Smooth muscle cell (in vitro differentiated cells): Measurements from ENCODE around the gene TUBA1B. TPM values are rescaled to one million over a fixed set of nuclear protein-coding genes. Genes with fewer than 3 reads are reported as not detected.

Source experiments
- DNase-seq: peaks from one replicate; lab custom pipeline; 2025; ENCODE audit not compliant: unreplicated experiment; lab: John Stamatoyannopoulos, UW
- H2AFZ ChIP-seq: fragments of 200-600 bp; sonication (generic); 2 replicates; pipeline ENCODE4 v1.6.0; 2016; ENCODE audit warnings: antibody characterized with exemption, low read depth, mild to moderate bottlenecking
- H3F3A ChIP-seq: fragments of 200-600 bp; sonication (generic); 2 replicates; pipeline ENCODE4 v1.6.0; 2017; ENCODE audit warnings: antibody characterized with exemption, low read depth
- H3K27ac ChIP-seq: fragments of 200-600 bp; sonication (generic); 2 replicates; pipeline ENCODE4 v1.5.1; 2016; ENCODE audit warnings: low read depth, mild to moderate bottlenecking
- H3K27me3 ChIP-seq: fragments of 200-600 bp; sonication (generic); 2 replicates; pipeline ENCODE4 v1.6.1; 2016; ENCODE audit warnings: low read depth, mild to moderate bottlenecking
- H3K36me3 ChIP-seq: fragments of 200-600 bp; sonication (generic); 2 replicates; pipeline ENCODE4 v1.5.1; 2016; ENCODE audit warnings: low read depth
- H3K4me1 ChIP-seq: fragments of 200-600 bp; sonication (generic); 2 replicates; pipeline ENCODE4 v1.5.1; 2016; ENCODE audit warnings: low read depth
- H3K4me2 ChIP-seq: fragments of 200-600 bp; sonication (generic); 2 replicates; pipeline ENCODE4 v1.6.0; 2016; ENCODE audit warnings: mild to moderate bottlenecking
- H3K4me3 ChIP-seq: fragments of 200-600 bp; sonication (generic); 2 replicates; pipeline ENCODE4 v1.5.1; 2016; ENCODE audit warnings: mild to moderate bottlenecking
- H3K79me2 ChIP-seq: fragments of 200-600 bp; sonication (generic); 2 replicates; pipeline ENCODE4 v1.6.0; 2016; ENCODE audit warnings: low read depth, mild to moderate bottlenecking
- H3K9ac ChIP-seq: fragments of 200-600 bp; sonication (generic); 2 replicates; pipeline ENCODE4 v1.6.0; 2016; ENCODE audit warnings: low read depth
- H3K9me3 ChIP-seq: fragments of 200-600 bp; sonication (generic); replicated peaks from 2 replicates; pipeline ENCODE4 v1.5.1; 2016; ENCODE audit warnings: low read depth
- H4K20me1 ChIP-seq: fragments of 200-600 bp; sonication (generic); 2 replicates; pipeline ENCODE4 v1.6.0; 2016; ENCODE audit warnings: low read depth
- CTCF ChIP-seq: fragments of 200-600 bp; sonication (generic); IDR thresholded peaks from 2 replicates; pipeline ENCODE4 v1.5.1; 2017; ENCODE audit warnings: borderline replicate concordance, mild to moderate bottlenecking, antibody characterized with exemption; ENCODE audit not compliant: insufficient read depth, poor library complexity, severe bottlenecking
- WGBS: methylation state at CpG from one replicate; pipeline ENCODE4 v1.1.7; 2016; ENCODE audit warnings: low lambda C conversion rate; 5-methylcytosine and 5-hydroxymethylcytosine counted together
- polyA plus RNA-seq: library from polyadenylated mRNA; unstranded; fragments of >200 nt; fragmentation: Nextera tagmentation; extraction: Ambion mirVana; gene quantifications from 2 replicates; pipeline ENCODE4 v1.2.1, GENCODE V29; 2016
- total RNA-seq: library from RNA; depleted of rRNA; stranded (reverse); fragments of >200 nt; gene quantifications from 2 replicates; pipeline ENCODE4 v1.2.3, GENCODE V29; 2014

Gene TUBA1B
- total and polyA plus RNA-seq, 2 experiments from 2014 or later, result 1,405 to 1,427 TPM

DNA sequence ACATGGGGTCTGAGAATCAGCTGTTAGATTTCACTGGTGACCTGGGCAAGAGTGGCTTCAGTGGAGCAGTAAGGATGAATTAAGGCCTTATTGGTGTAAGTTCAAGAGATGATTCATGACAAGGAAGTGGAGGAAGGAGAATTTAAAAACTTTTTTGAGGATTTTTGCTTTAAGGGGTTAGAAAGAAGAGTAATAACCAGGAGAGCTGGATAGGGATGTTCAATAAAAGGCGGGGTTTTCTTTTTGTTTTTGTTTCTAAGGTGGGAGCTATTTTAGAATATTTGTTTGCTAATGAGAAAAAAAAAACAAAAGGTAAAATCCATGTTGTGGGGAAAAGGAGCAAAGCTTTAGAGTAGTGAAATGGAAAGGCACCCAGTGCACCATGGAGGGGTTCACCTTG is 15.2 kb upstream of the TUBA1B start:
- Histone ChIP-seq H3K79me2 (no peaks in the 10 kb centered on the region), H3K27ac (no peak overlapping the region), H3F3A (no peaks in the 10 kb centered on the region), H3K36me3 (no peaks in the 10 kb centered on the region), H3K9ac (no peak overlapping the region), H2AFZ (no peak overlapping the region), H4K20me1 (no peaks in the 10 kb centered on the region), H3K4me2 (no peak overlapping the region), H3K9me3 (no peaks in the 10 kb centered on the region), H3K4me1 (no peaks in the 10 kb centered on the region), H3K4me3 (no peak overlapping the region), H3K27me3 (no peaks in the 10 kb centered on the region)
- DNase-seq, result no peak
- no peak for TF ChIP-seq CTCF
- WGBS, result 100% methylated on average over 1 of the region's 1 CpG

DNA sequence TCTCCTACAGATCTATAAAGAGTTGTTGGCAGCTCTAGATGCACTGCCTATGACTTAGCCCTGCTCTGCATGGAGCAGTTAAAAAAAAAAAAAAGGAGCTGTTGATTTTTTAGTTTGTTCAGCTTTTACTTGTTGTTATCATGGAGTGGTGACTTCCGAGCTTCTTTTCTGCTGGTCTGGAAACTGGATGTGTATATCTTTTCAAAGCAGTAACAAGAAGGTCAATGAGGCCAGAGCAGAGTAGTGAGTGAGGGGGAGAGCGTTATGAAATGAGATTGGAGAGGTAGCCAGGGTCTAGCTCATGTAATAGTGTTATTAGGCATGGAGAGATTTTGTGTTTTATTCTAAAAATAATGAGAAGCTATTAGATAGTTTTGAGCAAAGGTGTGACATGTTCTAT is 13.2 kb upstream of the TUBA1B start:
- H3K9ac ChIP-seq, result no peak overlapping the region
- 87% methylated on average over 2 of the region's 2 CpGs for WGBS
- H3K27me3 ChIP-seq, result no peaks in the 10 kb centered on the region
- no peaks in the 10 kb centered on the region for H3K36me3 ChIP-seq
- no peak overlapping the region for H3K27ac ChIP-seq
- H3K4me1 ChIP-seq, result no peaks in the 10 kb centered on the region
- H3K9me3 ChIP-seq, result no peaks in the 10 kb centered on the region
- no peaks in the 10 kb centered on the region for H4K20me1 ChIP-seq
- no peak overlapping the region for H2AFZ ChIP-seq
- DNase-seq, result no peak
- H3K4me3 ChIP-seq, result no peak overlapping the region
- no peak for TF ChIP-seq CTCF
- no peaks in the 10 kb centered on the region for H3F3A ChIP-seq
- H3K4me2 ChIP-seq, result no peak overlapping the region
- H3K79me2 ChIP-seq, result no peaks in the 10 kb centered on the region

DNA sequence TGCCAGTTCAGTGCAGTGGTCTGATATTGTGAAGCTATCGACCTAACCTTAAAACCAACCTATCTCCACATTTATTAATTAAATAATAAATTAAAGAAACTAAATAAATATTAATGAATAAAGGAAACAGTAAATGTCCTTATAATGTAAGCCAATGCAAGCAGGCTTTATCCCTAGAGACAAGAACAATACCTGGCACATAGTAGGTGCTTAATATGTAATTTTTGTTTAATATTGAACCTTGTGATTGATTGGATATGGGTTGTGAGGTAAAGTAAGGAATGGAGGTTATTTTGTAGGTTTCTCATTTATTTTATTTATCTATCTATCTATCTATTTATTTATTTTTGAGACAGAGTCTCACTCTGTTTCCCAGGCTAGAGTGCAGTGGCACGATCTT is 7.8 kb upstream of the TUBA1B start:
- H3K9me3 ChIP-seq, result no peaks in the 10 kb centered on the region
- H3K27ac ChIP-seq, result no peak overlapping the region
- no peaks in the 10 kb centered on the region for H4K20me1 ChIP-seq
- H3K27me3 ChIP-seq, result no peaks in the 10 kb centered on the region
- no peaks in the 10 kb centered on the region for H3K4me1 ChIP-seq
- no peak for TF ChIP-seq CTCF
- WGBS, result 94% methylated on average over 2 of the region's 2 CpGs
- H2AFZ ChIP-seq, result no peak overlapping the region
- no peak overlapping the region for H3K4me2 ChIP-seq
- no peaks in the 10 kb centered on the region for H3K79me2 ChIP-seq
- H3F3A ChIP-seq, result no peaks in the 10 kb centered on the region
- H3K9ac ChIP-seq, result no peak overlapping the region
- no peaks in the 10 kb centered on the region for H3K36me3 ChIP-seq
- no peak for DNase-seq
- no peak overlapping the region for H3K4me3 ChIP-seq

- H3F3A ChIP-seq, result no peaks in the 10 kb centered on the region
- no peak overlapping the region for H2AFZ ChIP-seq
- no peak for TF ChIP-seq CTCF
- no peak for DNase-seq
- no peak overlapping the region for H3K4me3 ChIP-seq
- no peak overlapping the region for H3K9ac ChIP-seq
- no peaks in the 10 kb centered on the region for H3K79me2 ChIP-seq
- H3K4me2 ChIP-seq, result no peak overlapping the region
- no peak overlapping the region for H3K27ac ChIP-seq
- no peaks in the 10 kb centered on the region for H3K9me3 ChIP-seq
- H3K4me1 ChIP-seq, result no peaks in the 10 kb centered on the region
- H4K20me1 ChIP-seq, result no peaks in the 10 kb centered on the region
- 65% methylated on average over 2 of the region's 2 CpGs for WGBS
- no peaks in the 10 kb centered on the region for H3K27me3 ChIP-seq
- no peaks in the 10 kb centered on the region for H3K36me3 ChIP-seq
Measured at GRCh38 chr12:49138587-49138986, 7.4 kb upstream of the TUBA1B start.
